Activated CD4-positive, alpha-beta T cell treated with anti-CD3 and anti-CD28 coated beads, Interleukin-2, amount 50 U/mL, for 1 hour (primary cell): Measurements from ENCODE around the gene PKLR.

Experiments used
- DNase-seq: peaks from one replicate; pipeline ENCODE4 v3.0.0-alpha.2; 2020

PKLR gene

GRCh38 chr1:155282488-155283091 lies 18.6 kb downstream of the PKLR start:
- no peak for DNase-seq

DNA sequence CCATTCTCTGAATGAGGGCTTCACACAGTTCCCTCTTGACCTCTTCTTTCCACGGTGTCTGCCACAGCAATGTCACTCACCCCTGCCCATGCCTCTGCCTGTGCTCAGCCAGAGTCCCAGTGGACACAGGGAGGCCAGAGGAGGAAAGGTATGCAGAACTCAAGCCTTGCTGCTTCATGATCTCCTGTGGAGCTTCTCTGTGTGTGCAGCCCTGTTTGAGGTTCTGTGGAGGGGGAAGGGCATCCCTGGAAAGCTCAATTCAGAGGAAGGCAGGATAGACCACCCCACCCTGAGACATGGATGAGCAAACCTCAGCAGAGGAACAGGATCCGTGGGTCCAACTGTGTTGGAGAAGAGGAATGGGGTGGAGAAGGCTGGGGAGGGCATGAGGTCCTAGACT lies 22.0 kb downstream of the PKLR start:
- DNase-seq: no peak

DNA sequence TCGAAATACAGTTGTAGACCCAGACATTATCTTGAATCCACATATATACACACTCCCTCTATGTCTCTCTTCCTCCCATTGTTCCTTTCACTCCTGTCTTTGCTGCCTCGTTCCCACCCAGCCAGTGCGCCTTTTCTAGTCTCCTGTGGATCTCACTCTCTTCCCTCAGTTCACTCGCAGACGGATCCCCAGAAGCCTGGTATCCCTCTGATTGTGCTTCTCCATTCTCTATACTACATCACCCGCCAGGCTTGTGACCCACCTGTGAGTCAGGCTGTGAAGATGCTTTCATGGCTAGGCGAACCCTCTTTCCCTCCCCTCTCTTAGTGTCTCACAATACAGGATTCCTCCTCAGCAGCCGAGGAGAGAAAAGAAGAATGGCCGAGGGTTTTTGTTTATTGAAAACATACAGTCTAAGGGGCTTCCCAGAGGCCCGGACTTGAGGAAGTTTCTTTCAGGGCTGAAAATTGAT lies 22.5 kb downstream of the PKLR start:
- no peak for DNase-seq

GRCh38 chr1:155277902-155278688 lies 23.1 kb downstream of the PKLR start:
- peak; percentile 74 for DNase-seq

DNA sequence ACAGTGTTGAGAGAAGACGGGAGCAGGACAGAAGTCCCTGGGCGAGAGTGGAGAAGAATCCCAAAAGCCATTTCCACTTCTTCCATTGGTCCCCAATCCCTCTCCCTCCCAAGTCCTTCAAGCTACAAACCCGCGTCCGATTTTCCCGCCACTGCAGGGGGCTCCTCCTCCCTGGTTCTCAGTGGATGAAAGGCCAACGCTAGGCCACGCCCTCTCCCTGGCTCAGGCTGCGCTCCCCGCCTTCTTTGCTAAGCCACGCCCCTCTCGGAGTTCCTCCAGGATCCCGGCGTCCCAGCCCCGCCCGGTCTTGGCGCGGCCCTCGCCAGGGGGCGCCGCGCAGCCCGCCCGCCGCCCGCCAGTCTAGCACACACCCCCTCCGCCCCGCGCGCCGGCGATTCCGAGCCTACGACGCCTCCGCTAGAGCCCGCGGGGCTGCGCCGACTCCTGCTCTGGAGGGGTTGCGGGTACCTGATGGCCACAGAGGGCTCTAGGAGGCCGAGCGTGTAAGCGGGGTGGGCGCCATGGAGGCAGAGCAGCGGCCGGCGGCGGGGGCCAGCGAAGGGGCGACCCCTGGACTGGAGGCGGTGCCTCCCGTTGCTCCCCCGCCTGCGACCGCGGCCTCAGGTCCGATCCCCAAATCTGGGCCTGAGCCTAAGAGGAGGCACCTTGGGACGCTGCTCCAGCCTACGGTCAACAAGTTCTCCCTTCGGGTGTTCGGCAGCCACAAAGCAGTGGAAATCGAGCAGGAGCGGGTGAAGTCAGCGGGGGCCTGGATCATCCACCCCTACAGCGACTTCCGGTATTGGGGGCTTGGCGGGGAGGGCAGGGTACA lies 24.0 kb downstream of the PKLR start, which contains the start of gene HCN3:
Gene HCN3 (plus strand): TSS at position 394 of the 832 bp plus-strand sequence. CDS start 128 bp downstream, at position 522.
- peak; percentile 88 for DNase-seq

DNA sequence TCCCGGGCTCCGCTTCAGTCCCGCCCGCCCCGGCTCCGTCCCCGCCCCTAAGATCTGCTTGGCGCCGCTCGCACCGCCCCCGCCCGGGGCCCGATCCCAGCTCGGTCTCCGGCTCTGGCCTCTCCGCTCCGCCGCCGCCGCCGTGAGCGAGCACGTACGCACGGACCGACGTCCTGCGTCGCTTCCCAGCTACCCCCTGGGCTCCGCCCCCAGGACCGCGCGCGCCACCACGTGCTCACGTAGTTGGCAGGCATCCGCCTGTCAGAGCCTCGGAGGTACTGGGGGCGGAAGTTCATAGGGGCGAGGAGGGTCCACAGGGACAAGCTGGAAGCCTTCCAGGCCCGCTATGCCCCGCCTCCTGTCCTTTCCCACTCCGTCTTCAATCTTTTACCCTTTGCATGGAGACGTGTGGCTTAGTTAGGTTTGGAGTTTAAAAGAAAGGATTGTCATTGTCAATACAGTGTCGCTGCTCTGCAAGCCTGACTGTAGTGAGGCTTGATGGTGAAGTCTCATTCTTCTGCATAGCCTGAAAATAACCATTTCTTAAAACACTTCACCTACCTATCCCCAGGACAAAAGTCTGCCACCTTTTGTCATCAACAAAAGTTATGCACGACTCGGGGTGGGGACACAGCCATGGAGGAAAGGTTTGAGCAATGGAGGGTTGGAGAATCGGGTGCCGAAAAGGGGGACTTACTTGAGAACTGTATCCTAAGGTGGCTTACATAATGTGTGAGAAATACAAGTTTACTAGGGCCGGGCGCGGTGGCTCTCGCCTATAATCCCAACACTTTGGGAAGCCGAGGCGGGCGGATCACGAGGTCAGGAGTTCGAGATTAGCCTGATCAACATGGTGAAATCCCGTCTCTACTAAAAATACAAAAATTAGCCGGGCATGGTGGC lies 27.6 kb downstream of the PKLR start, which contains the start of gene CLK2:
Gene CLK2 (minus strand): TSS at position 162 of the 903 bp plus-strand sequence. CDS start 2,527 bp downstream, outside the sequence.
- DNase-seq: peak; percentile 94

DNA sequence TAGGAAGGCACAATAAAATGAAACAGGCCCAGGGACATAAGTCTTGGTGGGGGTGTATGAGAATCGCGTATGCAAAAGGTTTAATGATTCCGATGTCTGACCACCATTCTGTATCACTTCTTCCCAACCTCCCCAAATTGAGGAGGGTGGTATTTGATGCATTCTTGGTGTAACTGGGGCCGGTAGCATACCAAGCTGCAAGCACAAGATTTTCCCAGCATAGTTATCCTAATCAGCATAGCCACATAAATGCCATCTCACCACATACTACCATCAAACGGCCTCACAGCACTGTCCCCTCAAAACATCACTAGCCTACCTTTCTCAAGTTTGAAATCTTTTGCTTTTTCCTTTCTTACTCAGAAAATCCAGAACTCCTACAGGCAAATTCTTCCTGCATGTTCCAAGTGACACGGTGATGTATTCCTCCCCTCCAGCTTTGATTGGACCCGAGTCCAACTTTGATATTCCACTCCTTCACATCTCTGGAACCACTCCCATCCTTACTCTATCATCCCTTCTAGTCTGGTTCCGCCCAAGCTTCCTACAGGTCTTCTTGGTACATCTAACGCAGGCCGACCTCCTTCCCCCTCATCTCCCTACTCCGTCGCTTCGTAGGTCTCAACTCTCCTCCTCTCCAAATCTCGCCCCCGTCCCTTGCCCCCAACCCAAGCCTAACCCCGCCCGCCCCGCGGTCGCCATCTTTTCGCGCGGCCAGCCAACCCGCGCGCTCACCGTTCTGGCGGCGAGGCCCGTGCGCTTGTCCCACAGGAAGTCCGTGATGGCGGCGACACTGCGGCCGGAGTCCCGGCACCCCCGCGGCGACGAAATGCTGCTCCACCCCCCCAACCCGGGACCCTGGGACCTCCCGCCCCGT lies 28.5 kb downstream of the PKLR start:
- DNase-seq: no peak

DNA sequence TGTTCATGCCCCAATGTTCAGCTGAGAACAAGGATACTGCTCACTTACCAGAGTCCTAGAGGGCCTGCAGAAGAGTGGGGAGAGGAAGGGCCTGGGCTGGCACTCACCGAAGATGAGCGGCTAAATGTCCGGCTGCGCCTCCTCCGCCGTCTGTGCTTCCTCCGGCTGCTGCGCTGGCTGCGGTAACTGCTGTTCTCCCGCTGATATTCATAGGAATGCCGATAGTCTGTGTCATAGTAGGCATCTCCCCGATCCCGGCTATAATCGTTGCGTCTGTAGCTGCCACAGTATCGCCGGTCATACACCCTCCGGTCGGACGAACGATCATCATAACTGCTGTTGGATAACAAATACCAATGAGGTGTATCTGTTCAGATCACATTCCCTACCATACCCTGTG lies 31.9 kb downstream of the PKLR start:
- no peak for DNase-seq

- DNase-seq: no peak
Observed at GRCh38 chr1:155268630-155269029, 32.6 kb downstream of the PKLR start.

DNA sequence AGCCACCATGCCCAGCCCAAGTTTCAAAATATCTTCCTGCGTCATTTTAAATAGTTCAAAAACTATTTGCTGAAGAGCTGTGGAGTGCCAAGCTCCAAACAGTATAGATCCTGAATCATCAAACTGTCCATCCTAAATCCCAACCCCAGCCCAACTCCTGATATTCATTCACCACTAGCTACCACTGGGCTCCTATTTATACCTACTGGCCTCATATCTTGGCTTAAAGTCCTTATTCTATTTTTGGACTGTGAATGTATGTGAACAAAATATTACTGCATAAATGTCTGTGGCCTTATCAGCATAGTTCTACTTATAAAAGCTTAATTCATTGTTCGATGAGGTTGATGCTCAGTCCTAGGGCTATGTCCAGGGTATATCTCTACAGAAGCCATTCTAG lies 33.9 kb downstream of the PKLR start:
- DNase-seq: no peak

GRCh38 chr1:155266553-155266952 lies 34.7 kb downstream of the PKLR start:
- no peak for DNase-seq

DNA sequence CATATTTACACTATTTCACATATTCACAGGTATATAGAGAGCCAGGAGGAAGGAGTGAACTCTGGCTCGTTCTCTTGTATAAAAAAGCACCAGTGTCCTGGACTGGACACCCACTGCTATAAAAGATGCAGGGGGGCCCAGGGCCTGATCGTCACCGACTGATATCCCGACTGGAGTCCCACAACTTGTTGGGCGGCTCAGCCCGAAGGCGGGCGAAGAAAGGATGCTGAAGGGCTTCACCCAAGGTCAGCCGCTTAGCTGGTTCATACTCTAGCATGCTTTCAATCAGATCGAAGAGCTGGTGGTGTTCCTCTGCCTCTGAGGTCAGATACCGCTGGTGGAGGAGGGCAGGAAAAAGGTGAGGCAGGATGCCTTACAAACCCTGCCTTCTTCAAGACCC lies 38.2 kb downstream of the PKLR start:
- DNase-seq: no peak

- peak; percentile 76 for DNase-seq
Observed at GRCh38 chr1:155261852-155262673, 39.2 kb downstream of the PKLR start, which contains the start of gene SCAMP3. SCAMP3 (minus strand) TSS chr1:155262360; CDS start chr1:155262151, 209 bp downstream.

DNA sequence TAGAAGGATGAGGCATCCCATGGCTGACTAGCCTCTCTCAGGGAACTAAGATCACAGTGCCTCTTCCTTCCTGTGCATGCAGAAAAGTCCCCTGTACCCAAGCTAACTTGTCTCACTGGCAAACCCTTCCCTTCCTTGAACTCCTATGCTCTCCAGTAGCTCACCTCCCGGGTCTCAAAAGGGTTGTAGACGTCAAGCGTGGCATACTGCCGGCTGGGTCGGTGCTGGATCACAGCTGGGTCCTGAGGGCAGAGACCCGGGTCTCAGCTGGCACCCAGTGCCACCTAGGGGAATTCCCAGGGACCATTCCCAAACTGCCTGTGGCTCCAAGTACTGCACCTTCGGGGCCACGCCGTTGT lies 39.8 kb downstream of the PKLR start:
- DNase-seq: no peak

GRCh38 chr1:155260276-155260675 lies 41.0 kb downstream of the PKLR start:
- no peak for DNase-seq

DNA sequence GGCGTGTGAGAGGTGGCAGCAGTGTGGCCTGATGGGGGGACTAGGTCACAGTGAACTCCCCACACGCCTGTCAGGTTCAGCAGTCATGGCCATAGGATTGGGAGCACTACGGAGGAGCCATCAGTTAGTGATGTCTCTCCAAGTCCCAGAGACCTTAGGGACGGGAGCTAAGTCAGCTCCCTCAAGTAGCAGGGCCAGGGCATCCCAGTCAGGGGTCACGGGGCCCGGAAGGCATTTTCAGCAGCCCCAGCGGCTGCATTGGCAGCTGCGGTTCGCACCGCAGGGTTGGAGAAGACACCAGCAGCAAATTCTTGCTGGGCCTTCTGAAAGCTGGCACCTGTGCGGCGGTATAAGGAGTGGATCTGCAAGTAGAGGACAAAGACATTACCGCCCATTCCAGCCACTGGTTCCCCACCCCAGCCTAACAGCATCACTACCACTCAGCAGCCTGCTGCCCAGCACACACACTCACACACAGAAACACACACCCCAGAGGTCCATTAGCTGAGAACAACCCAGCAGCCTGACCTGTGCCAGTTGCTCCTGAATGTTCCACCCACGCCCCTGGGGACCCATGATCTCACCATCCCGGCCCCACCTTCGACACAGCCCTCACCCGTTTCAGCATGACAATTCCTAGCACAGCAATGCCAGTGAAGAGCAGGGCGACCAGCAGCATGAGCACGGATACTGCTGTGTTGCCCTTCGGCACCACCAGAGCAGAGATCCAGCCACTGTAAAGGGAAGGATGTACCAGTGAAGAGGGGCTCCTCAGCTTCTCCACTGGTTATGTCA lies 45.0 kb downstream of the PKLR start:
- no peak for DNase-seq

DNA sequence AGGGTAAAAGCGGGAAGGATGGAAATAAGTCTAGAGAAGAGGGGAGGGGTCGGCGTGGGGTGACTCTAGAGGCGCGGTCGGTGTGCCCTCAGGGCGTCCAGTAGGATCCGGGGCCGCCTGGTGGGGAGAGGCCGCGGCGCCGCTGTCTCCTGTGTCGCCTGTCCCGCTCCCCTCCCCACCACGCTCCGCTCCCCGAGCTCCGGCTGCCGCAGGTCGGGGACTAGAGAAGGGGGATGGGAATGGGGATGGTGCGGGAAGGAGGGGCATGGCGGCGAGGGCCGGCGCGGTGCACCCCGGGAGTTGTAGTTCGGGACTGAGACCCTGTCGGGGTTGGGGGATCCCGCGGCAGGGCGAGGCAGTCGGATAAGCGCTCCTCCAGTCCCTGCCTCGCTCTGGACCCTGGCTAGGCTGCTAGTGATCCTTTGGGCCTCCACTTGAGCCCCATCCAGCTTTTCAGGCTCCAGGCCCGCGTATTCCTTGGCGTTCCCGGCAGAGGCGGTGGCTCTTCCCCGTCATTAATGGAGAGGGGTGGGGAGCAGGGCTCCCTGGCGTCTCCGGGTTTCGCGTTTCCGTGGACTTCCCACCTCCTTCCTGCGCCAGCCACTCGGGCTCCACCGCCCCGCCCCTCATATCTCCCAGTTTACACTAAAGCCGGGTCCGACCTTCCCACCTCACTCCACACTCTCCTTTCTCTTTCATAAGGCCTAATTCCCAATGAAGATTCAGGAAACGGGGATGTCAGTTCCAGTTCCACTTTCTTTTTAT lies 45.8 kb downstream of the PKLR start, which contains the start of gene ENTREP3:
Gene ENTREP3 (minus strand): TSS at position 241 of the 765 bp plus-strand sequence. CDS start 606 bp downstream, outside the sequence.
- DNase-seq: peak; percentile 72

GRCh38 chr1:155254714-155255242 lies 46.5 kb downstream of the PKLR start:
- DNase-seq: no peak
